HepG2 (cell line): Measurements from ENCODE around the gene RSPH9. TPM values are rescaled to one million over a fixed set of nuclear protein-coding genes. Genes with fewer than 3 reads are reported as not detected.
A peak's percentile ranks its signal among the peaks of the same experiment; 100 is the strongest.

ENCODE experiments used
- ATAC-seq: fragments of 200-7000 bp; cut with Tn5 transposase; 3 replicates; pipeline ENCODE4 v1.9.1; 2020; ENCODE audit warnings: mild to moderate bottlenecking, moderate library complexity
- BruUV-seq: library from RNA; stranded (reverse); fragments of 400-500 nt; replicated peaks from 2 replicates; lab custom pipeline; 2021; lab: Mats Ljungman, UMichigan
- CTCF ChIA-PET: fragments of 300-600 bp; formaldehyde crosslinking; extraction: SDS; loops from one replicate; lab custom pipeline; 2021; ENCODE audit warnings: low total read pairs, inconsistent platforms, low intra/inter-chr PET ratio; lab: Yijun Ruan, JAX
- POLR2A ChIA-PET: fragments of 350-600 bp; sonication (Branson Sonifier 250); formaldehyde crosslinking; loops from one replicate; lab custom pipeline; 2020; ENCODE audit warnings: antibody characterized with exemption, inconsistent platforms; lab: Yijun Ruan, JAX
- DNase-seq: peaks from one replicate; pipeline ENCODE4 v3.0.0-alpha.2; 2015; ENCODE audit warnings: low spot score
- FAIRE-seq: peaks from 3 replicates; lab custom pipeline; 2011; peaks lifted over from hg19 to GRCh38; lab: Jason Lieb, UNC
- H2AFZ ChIP-seq: one replicate; pipeline ENCODE4 v1.6.1; 2011; ENCODE audit warnings: low read length, inconsistent platforms
- H3K27ac ChIP-seq: fragments of 300-600 bp; 3 replicates; pipeline ENCODE4 v1.8.0; 2011; ENCODE audit warnings: mixed run types, mild to moderate bottlenecking, mixed read lengths, low read length, inconsistent platforms; ENCODE audit not compliant: insufficient read depth; ENCODE audit errors: extremely low read length
- H3K27me3 ChIP-seq, 2 experiments: fragments of 200-600 bp in 1 of 2; 2 replicates in 1 of 2; 3 replicates in 1 of 2; pipeline versions ENCODE4 v1.6.0 to v1.8.0; 2011; ENCODE audit warnings: low read length in 2 of 2, mild to moderate bottlenecking in 2 of 2, moderate library complexity in 2 of 2, inconsistent platforms in 1 of 2; ENCODE audit not compliant: insufficient read depth in 2 of 2, control insufficient read depth in 1 of 2
- H3K36me3 ChIP-seq, 2 experiments: fragments of 200-600 bp in 1 of 2; replicated peaks in 1 of 2; 2 replicates in 1 of 2; 3 replicates in 1 of 2; pipeline versions ENCODE4 v1.5.1 to v1.8.0; 2011; ENCODE audit warnings: low read length in 2 of 2, inconsistent platforms in 1 of 2; ENCODE audit not compliant: insufficient read depth in 2 of 2, control insufficient read depth in 1 of 2
- H3K4me1 ChIP-seq: 2 replicates; pipeline ENCODE4 v1.5.1; 2012; ENCODE audit warnings: low read length, inconsistent platforms; ENCODE audit not compliant: insufficient read depth
- H3K4me2 ChIP-seq: 2 replicates; pipeline ENCODE4 v1.6.0; 2011; ENCODE audit warnings: low read depth, low read length, inconsistent platforms
- H3K4me3 ChIP-seq, 3 experiments: fragments of 200-600 bp in 1 of 3; sonication (generic), shearing (Covaris generic) in 1 of 3; replicated peaks in 1 of 3; 2 replicates each; pipeline ENCODE4 v1.5.1; 2011 to 2016; ENCODE audit warnings: low read length in 3 of 3, inconsistent platforms in 2 of 3, low read depth in 2 of 3, mild to moderate bottlenecking in 2 of 3, control low read depth in 1 of 3, mixed read lengths in 1 of 3; ENCODE audit not compliant: insufficient read depth in 1 of 3
- H3K79me2 ChIP-seq: one replicate; pipeline ENCODE4 v1.6.1; 2011; ENCODE audit warnings: low read length, inconsistent platforms; ENCODE audit not compliant: insufficient read depth
- H3K9ac ChIP-seq: 2 replicates; pipeline ENCODE4 v1.6.0; 2011; ENCODE audit warnings: mild to moderate bottlenecking, low read depth, low read length, inconsistent platforms; ENCODE audit not compliant: insufficient read depth
- H3K9me3 ChIP-seq: 2 replicates; pipeline ENCODE4 v1.5.1; 2012; ENCODE audit warnings: mild to moderate bottlenecking, low read length
- H4K20me1 ChIP-seq: 2 replicates; pipeline ENCODE4 v1.6.0; 2011; ENCODE audit warnings: inconsistent platforms, mild to moderate bottlenecking, low read length, moderate library complexity; ENCODE audit not compliant: insufficient read depth
- AGO2 ChIP-seq: fragments of 200-400 bp; formaldehyde crosslinking; optimal IDR thresholded peaks from 2 replicates; pipeline ENCODE3; 2017; ENCODE audit warnings: mild to moderate bottlenecking, low read depth, low read length, moderate library complexity
- BRF2 ChIP-seq: sonication (generic); formaldehyde crosslinking; IDR thresholded peaks from 2 replicates; pipeline ENCODE4 v1.8.1; 2022; ENCODE audit warnings: mild to moderate bottlenecking, missing genetic modification reagents
- DNMT1 ChIP-seq: sonication (generic); formaldehyde crosslinking; IDR thresholded peaks from 2 replicates; pipeline ENCODE4 v1.5.1; 2020; ENCODE audit warnings: mild to moderate bottlenecking, missing genetic modification reagents
- HMG20A ChIP-seq: IDR thresholded peaks from 2 replicates; pipeline ENCODE4 v1.6.1; 2016; ENCODE audit warnings: borderline replicate concordance
- NR1H2 ChIP-seq: sonication (generic); formaldehyde crosslinking; IDR thresholded peaks from 2 replicates; pipeline ENCODE4 v1.8.1; 2022; ENCODE audit warnings: low read depth, missing genetic modification reagents, borderline replicate concordance
- SKIL ChIP-seq: sonication (generic); formaldehyde crosslinking; IDR thresholded peaks from 2 replicates; pipeline ENCODE4 v1.8.0; 2022; ENCODE audit warnings: missing genetic modification reagents, mild to moderate bottlenecking, moderate library complexity, borderline replicate concordance
- SRSF4 ChIP-seq: fragments of 200-400 bp; formaldehyde crosslinking; IDR thresholded peaks from one replicate; pipeline ENCODE4 v1.6.1; 2018; ENCODE audit warnings: mild to moderate bottlenecking, low read depth, low read length, moderate library complexity; ENCODE audit not compliant: poor library complexity, severe bottlenecking
- ZC3H13 ChIP-seq: sonication (generic); formaldehyde crosslinking; IDR thresholded peaks from 2 replicates; pipeline ENCODE4 v1.8.1; 2023; ENCODE audit warnings: mild to moderate bottlenecking, missing genetic modification reagents, moderate library complexity
- ZMYM2 ChIP-seq: sonication (generic); formaldehyde crosslinking; IDR thresholded peaks from 2 replicates; pipeline ENCODE4 v1.8.0; 2022; ENCODE audit warnings: mild to moderate bottlenecking, missing genetic modification reagents
- ZNF543 ChIP-seq: sonication (generic); formaldehyde crosslinking; IDR thresholded peaks from 2 replicates; pipeline ENCODE4 v1.4.0; 2020; ENCODE audit warnings: mild to moderate bottlenecking, missing genetic modification reagents
- WGBS: methylation state at CpG from one replicate; pipeline ENCODE4 v1.1.6; 2017; ENCODE audit warnings: low lambda C conversion rate; 5-methylcytosine and 5-hydroxymethylcytosine counted together
- in situ Hi-C: cut with HindIII; loops from 2 replicates; pipeline ENCODE4 v1.10.0; 2017; ENCODE audit warnings: low pct_unique_long_range_greater_than_20kb; ENCODE audit not compliant: extremely low pct_ligation_motif_present
- intact Hi-C: fragments of 100-400 bp; cut with micrococcal nuclease; formaldehyde crosslinking; loops from one replicate; pipeline ENCODE4 v1.10.0; 2022; ENCODE audit not compliant: unreplicated experiment
- polyA plus RNA-seq, 8 experiments: library from polyadenylated mRNA; depleted of rRNA in 3 of 8; stranded (reverse) in 7 of 8; unstranded in 1 of 8; fragments of >200 nt; fragmentation: Illumina TruSeq in 4 of 8; extraction: Trizol in 4 of 8; gene quantifications; 2 replicates each; pipeline versions ENCODE4 v1.2.1 to v1.2.3, GENCODE V29; 2011 to 2016; ENCODE audit warnings: low read depth in 4 of 8, missing spikeins in 1 of 8, mixed read lengths in 1 of 8; ENCODE audit not compliant: insufficient read depth in 1 of 8
- total RNA-seq, 5 experiments: library from RNA; depleted of rRNA; stranded (reverse); fragments of >200 nt; fragmentation: Illumina TruSeq; extraction: Trizol; gene quantifications; 2 replicates each; pipeline ENCODE4 v1.2.3, GENCODE V29; 2016; ENCODE audit warnings: low read depth in 1 of 5
- TF ChIP-seq, protein P1 (sequence below): conservative IDR thresholded peaks from 2 replicates; pipeline ENCODE4 v1.6.1; 2018; ENCODE audit warnings: missing genetic modification reagents
- TF ChIP-seq, protein P2 (sequence below): sonication (generic); formaldehyde crosslinking; IDR thresholded peaks from 2 replicates; pipeline ENCODE4 v1.4.0; 2020; ENCODE audit warnings: missing genetic modification reagents
- TF ChIP-seq, protein P3 (sequence below): sonication (generic); formaldehyde crosslinking; IDR thresholded peaks from 2 replicates; pipeline ENCODE4 v1.4.0; 2020; ENCODE audit warnings: missing genetic modification reagents
- TF ChIP-seq, protein P4 (sequence below): sonication (generic); formaldehyde crosslinking; IDR thresholded peaks from 2 replicates; pipeline ENCODE4 v1.4.0; 2020; ENCODE audit warnings: missing genetic modification reagents, borderline replicate concordance

Gene RSPH9
- total and polyA plus RNA-seq, 2 of the 13 experiments (the other 11 are each of a cell fraction or from before 2014, with no cell fraction given), result 0.04 TPM; not detected in 1

DNA sequence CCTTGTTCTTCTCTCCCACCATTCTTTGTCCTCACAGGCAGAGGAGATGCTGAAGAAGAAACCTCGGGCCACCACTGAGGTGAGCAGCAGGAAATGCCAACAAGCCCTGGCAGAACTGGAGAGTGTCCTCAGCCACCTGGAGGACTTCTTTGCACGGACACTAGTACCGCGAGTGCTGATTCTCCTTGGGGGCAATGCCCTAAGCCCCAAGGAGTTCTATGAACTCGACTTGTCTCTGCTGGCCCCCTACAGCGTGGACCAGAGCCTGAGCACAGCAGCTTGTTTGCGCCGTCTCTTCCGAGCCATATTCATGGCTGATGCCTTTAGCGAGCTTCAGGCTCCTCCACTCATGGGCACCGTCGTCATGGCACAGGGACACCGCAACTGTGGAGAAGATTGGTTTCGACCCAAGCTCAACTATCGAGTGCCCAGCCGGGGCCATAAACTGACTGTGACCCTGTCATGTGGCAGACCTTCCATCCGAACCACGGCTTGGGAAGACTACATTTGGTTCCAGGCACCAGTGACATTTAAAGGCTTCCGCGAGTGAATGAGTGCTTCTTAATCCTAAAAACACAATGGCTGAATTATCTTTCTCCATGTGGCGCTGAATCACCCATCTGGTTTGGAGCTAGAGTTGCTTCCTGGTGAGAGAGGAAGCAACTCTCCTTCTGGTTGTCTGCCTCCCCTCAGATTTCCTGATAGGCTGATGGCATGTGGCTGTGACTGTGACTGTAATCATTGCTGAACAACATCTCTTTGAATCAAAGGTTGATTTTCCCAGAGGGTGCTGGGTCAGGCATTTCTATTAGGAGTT lies 4.6 kb upstream of the RSPH9 start:
- no peak for ATAC-seq
- ChIA-PET POLR2A (interaction anchor here (2.6 kb wide), 1 partner anchor 11 kb away, joined by 14 read pairs; the partner anchor contains the start of gene GTPBP2), CTCF (no interaction called here)
- Histone ChIP-seq H4K20me1 (no peaks in the 10 kb centered on the region), H3K27me3 (no peaks in the 10 kb centered on the region; a peak in 1 of 5 replicates), H3K36me3 (peaks cover 14 to 34% of the 10 kb centered on the region in 2 experiments; a peak in 4 of 5 replicates), H2AFZ (no peak overlapping the region), H3K9ac (no peak overlapping the region), H3K4me2 (no peak overlapping the region), H3K27ac (no peak overlapping the region), H3K4me1 (peaks cover 35% of the 10 kb centered on the region), H3K79me2 (peaks cover 30% of the 10 kb centered on the region), H3K9me3 (no peaks in the 10 kb centered on the region), H3K4me3 (no peak overlapping the region)
- in situ Hi-C loops, result no loop called here
- no TSS peak for BruUV-seq
- DNase-seq, result no peak
- no peak for FAIRE-seq
- intact Hi-C loops, result no loop called here
- WGBS, result 97% methylated on average over 21 of the region's 21 CpGs
- TF ChIP-seq SRSF4, result no peak
- TF ChIP-seq NR1H2 (CRISPR knock-in tag), result no peak
- peak; percentile 28; the same call in 1 of the 2 replicates for TF ChIP-seq ZC3H13 (CRISPR knock-in tag)
- TF ChIP-seq, protein P1, sequence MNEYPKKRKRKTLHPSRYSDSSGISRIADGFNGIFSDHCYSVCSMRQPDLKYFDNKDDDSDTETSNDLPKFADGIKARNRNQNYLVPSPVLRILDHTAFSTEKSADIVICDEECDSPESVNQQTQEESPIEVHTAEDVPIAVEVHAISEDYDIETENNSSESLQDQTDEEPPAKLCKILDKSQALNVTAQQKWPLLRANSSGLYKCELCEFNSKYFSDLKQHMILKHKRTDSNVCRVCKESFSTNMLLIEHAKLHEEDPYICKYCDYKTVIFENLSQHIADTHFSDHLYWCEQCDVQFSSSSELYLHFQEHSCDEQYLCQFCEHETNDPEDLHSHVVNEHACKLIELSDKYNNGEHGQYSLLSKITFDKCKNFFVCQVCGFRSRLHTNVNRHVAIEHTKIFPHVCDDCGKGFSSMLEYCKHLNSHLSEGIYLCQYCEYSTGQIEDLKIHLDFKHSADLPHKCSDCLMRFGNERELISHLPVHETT (CRISPR knock-in tag), result no peak
- TF ChIP-seq BRF2 (CRISPR knock-in tag), result no peak
- no peak for TF ChIP-seq SKIL (CRISPR knock-in tag)
- TF ChIP-seq, protein P2, sequence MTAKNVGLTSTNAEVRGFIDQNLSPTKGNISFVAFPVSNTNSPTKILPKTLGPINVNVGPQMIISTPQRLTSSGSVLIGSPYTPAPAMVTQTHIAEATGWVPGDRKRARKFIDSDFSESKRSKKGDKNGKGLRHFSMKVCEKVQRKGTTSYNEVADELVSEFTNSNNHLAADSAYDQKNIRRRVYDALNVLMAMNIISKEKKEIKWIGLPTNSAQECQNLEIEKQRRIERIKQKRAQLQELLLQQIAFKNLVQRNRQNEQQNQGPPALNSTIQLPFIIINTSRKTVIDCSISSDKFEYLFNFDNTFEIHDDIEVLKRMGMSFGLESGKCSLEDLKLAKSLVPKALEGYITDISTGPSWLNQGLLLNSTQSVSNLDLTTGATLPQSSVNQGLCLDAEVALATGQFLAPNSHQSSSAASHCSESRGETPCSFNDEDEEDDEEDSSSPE (CRISPR knock-in tag), result no peak
- TF ChIP-seq DNMT1 (CRISPR knock-in tag), result no peak
- TF ChIP-seq, protein P3, sequence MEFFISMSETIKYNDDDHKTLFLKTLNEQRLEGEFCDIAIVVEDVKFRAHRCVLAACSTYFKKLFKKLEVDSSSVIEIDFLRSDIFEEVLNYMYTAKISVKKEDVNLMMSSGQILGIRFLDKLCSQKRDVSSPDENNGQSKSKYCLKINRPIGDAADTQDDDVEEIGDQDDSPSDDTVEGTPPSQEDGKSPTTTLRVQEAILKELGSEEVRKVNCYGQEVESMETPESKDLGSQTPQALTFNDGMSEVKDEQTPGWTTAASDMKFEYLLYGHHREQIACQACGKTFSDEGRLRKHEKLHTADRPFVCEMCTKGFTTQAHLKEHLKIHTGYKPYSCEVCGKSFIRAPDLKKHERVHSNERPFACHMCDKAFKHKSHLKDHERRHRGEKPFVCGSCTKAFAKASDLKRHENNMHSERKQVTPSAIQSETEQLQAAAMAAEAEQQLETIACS (CRISPR knock-in tag), result no peak
- TF ChIP-seq AGO2, result peak; percentile 41
- no peak for TF ChIP-seq ZMYM2 (CRISPR knock-in tag)
- TF ChIP-seq HMG20A, result no peak
- no peak for TF ChIP-seq ZNF543
- TF ChIP-seq, protein P4, sequence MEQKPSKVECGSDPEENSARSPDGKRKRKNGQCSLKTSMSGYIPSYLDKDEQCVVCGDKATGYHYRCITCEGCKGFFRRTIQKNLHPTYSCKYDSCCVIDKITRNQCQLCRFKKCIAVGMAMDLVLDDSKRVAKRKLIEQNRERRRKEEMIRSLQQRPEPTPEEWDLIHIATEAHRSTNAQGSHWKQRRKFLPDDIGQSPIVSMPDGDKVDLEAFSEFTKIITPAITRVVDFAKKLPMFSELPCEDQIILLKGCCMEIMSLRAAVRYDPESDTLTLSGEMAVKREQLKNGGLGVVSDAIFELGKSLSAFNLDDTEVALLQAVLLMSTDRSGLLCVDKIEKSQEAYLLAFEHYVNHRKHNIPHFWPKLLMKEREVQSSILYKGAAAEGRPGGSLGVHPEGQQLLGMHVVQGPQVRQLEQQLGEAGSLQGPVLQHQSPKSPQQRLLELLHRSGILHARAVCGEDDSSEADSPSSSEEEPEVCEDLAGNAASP (CRISPR knock-in tag), result no peak
